A549 (cell line): Measurements from ENCODE around the gene KIAA0408. TPM values are rescaled to one million over a fixed set of nuclear protein-coding genes. Genes with fewer than 3 reads are reported as not detected.

Source experiments
- ATAC-seq, 2 experiments: fragments of 200-7000 bp in 1 of 2; fragments of >200 bp in 1 of 2; cut with Nextera tagmentation in 1 of 2; cut with Tn5 transposase in 1 of 2; 3 replicates each; pipeline versions ENCODE4 v1.8.0 to v1.9.1; 2018 to 2020; ENCODE audit warnings: mild to moderate bottlenecking in 1 of 2, moderate library complexity in 1 of 2
- CTCF ChIA-PET: fragments of 300-600 bp; sonication (Branson Sonifier 250); formaldehyde crosslinking; extraction: SDS; loops from one replicate; lab custom pipeline; 2021; ENCODE audit warnings: antibody characterized with exemption, inconsistent platforms; lab: Yijun Ruan, JAX
- POLR2A ChIA-PET: fragments of 350-600 bp; formaldehyde crosslinking; extraction: SDS; loops from one replicate; lab custom pipeline; 2021; ENCODE audit warnings: antibody characterized with exemption, inconsistent platforms; lab: Yijun Ruan, JAX
- DNase-seq, 2 experiments: peaks; one replicate each; pipeline versions ENCODE4 v3.0.0 to v3.0.0-alpha.2; 2011 to 2016; ENCODE audit warnings: low read depth in 1 of 2, low spot score in 1 of 2
- FAIRE-seq: peaks from 2 replicates; lab custom pipeline; 2011; peaks lifted over from hg19 to GRCh38; lab: Jason Lieb, UNC
- H3K27ac ChIP-seq, 2 experiments: fragments of >200 bp; sonication (Bioruptor Twin); formaldehyde crosslinking; 3 replicates each; pipeline ENCODE4 v1.5.1; 2016 to 2017
- H3K4me1 ChIP-seq: fragments of >200 bp; sonication (Bioruptor Twin); formaldehyde crosslinking; 3 replicates; pipeline ENCODE4 v1.6.1; 2016
- H3K4me2 ChIP-seq: fragments of >200 bp; sonication (Bioruptor Twin); formaldehyde crosslinking; 3 replicates; pipeline ENCODE4 v1.6.1; 2016
- H3K4me3 ChIP-seq: fragments of >200 bp; sonication (Bioruptor Twin); formaldehyde crosslinking; 3 replicates; pipeline ENCODE4 v1.5.1; 2016
- H3K9me3 ChIP-seq: fragments of >200 bp; sonication (Bioruptor Twin); formaldehyde crosslinking; 3 replicates; pipeline ENCODE4 v1.6.1; 2016
- CBX8 ChIP-seq: fragments of 200-600 bp; sonication (generic); IDR thresholded peaks from 2 replicates; pipeline ENCODE4 v1.6.1; 2016
- CHD4 ChIP-seq: fragments of 200-600 bp; sonication (generic); IDR thresholded peaks from 2 replicates; pipeline ENCODE4 v1.6.1; 2016; ENCODE audit warnings: antibody characterized with exemption, mild to moderate bottlenecking, borderline replicate concordance
- EHMT2 ChIP-seq: fragments of 200-600 bp; sonication (generic); IDR thresholded peaks from 2 replicates; pipeline ENCODE4 v1.6.1; 2016; ENCODE audit warnings: antibody characterized with exemption, low read depth, mild to moderate bottlenecking, moderate library complexity
- FOSL2 ChIP-seq, 2 experiments: fragments of 450-650 bp in 1 of 2; fragments of >200 bp in 1 of 2; sonication (Bioruptor Twin) in 1 of 2; formaldehyde crosslinking; IDR thresholded peaks; 2 replicates each; pipeline versions ENCODE4 v1.5.0 to v1.6.1; 2016 to 2020; ENCODE audit warnings: mild to moderate bottlenecking in 1 of 2, moderate library complexity in 1 of 2
- FOXS1 ChIP-seq: fragments of 250-450 bp; sonication (Bioruptor Pico); IDR thresholded peaks from 2 replicates; pipeline ENCODE4 v1.5.0; 2020; ENCODE audit warnings: mild to moderate bottlenecking, moderate library complexity
- GATA3 ChIP-seq: IDR thresholded peaks from 2 replicates; pipeline ENCODE4 v1.6.1; 2012; ENCODE audit warnings: borderline replicate concordance
- MAFK ChIP-seq: fragments of 450-650 bp; IDR thresholded peaks from 2 replicates; pipeline ENCODE4 v1.6.1; 2014; ENCODE audit not compliant: partially characterized antibody
- NR3C1 ChIP-seq: fragments of >200 bp; sonication (Bioruptor Twin); formaldehyde crosslinking; IDR thresholded peaks from 3 replicates; pipeline ENCODE4 v1.6.1; 2017
- PHF8 ChIP-seq: fragments of 200-600 bp; sonication (generic); IDR thresholded peaks from 2 replicates; pipeline ENCODE4 v1.6.1; 2016; ENCODE audit warnings: low read depth, mild to moderate bottlenecking, antibody characterized with exemption, moderate library complexity, borderline replicate concordance
- POLR2A ChIP-seq: IDR thresholded peaks from 2 replicates; pipeline ENCODE4 v1.6.1; 2012; ENCODE audit warnings: mild to moderate bottlenecking, low read length
- RCOR1 ChIP-seq: fragments of 150-350 bp; IDR thresholded peaks from 2 replicates; pipeline ENCODE4 v1.6.1; 2014; ENCODE audit warnings: antibody characterized with exemption, low read length, low read depth
- SMC3 ChIP-seq: fragments of >200 bp; sonication (Bioruptor Twin); formaldehyde crosslinking; IDR thresholded peaks from 3 replicates; pipeline ENCODE4 v1.6.1; 2018; ENCODE audit warnings: inconsistent platforms
- SREBF2 ChIP-seq: fragments of 450-650 bp; IDR thresholded peaks from 2 replicates; pipeline ENCODE4 v1.6.1; 2014; ENCODE audit warnings: mild to moderate bottlenecking, moderate library complexity
- USF2 ChIP-seq: fragments of 450-650 bp; IDR thresholded peaks from 2 replicates; pipeline ENCODE4 v1.6.1; 2014; ENCODE audit warnings: antibody characterized with exemption
- ZC3H11A ChIP-seq: fragments of 450-650 bp; IDR thresholded peaks from 2 replicates; pipeline ENCODE4 v1.6.1; 2014; ENCODE audit warnings: antibody characterized with exemption, mild to moderate bottlenecking
- ZFP36 ChIP-seq: fragments of 450-650 bp; IDR thresholded peaks from 2 replicates; pipeline ENCODE4 v1.6.1; 2014; ENCODE audit warnings: borderline replicate concordance; ENCODE audit not compliant: partially characterized antibody
- WGBS: methylation state at CpG from one replicate; pipeline ENCODE4 v1.1.6; 2017; ENCODE audit errors: missing lambda C conversion rate; 5-methylcytosine and 5-hydroxymethylcytosine counted together
- polyA plus RNA-seq, 4 experiments: library from polyadenylated mRNA; depleted of rRNA in 3 of 4; stranded (reverse); fragments of >200 nt; fragmentation: RNase III in 1 of 4; extraction: RNeasy Plus Mini Kit Qiagen cat#74134 plus additional on column Dnase treatment in 1 of 4; gene quantifications; 2 replicates in 3 of 4; 3 replicates in 1 of 4; pipeline ENCODE4 v1.2.3, GENCODE V29; 2011 to 2017
- TF ChIP-seq, protein P1 (sequence below): fragments of 250-450 bp; sonication (Bioruptor Pico); IDR thresholded peaks from 2 replicates; pipeline ENCODE4 v1.5.0; 2021; ENCODE audit warnings: mild to moderate bottlenecking, moderate library complexity, borderline replicate concordance
- TF ChIP-seq, protein P2 (sequence below): fragments of 200-600 bp; sonication (generic); IDR thresholded peaks from 2 replicates; pipeline ENCODE4 v1.6.1; 2016; ENCODE audit warnings: antibody characterized with exemption, mild to moderate bottlenecking, moderate library complexity

KIAA0408 gene
- polyA plus RNA-seq, 2 of the 4 experiments (the other 2 are of a cell fraction) = 2.7 to 11.8 TPM

DNA sequence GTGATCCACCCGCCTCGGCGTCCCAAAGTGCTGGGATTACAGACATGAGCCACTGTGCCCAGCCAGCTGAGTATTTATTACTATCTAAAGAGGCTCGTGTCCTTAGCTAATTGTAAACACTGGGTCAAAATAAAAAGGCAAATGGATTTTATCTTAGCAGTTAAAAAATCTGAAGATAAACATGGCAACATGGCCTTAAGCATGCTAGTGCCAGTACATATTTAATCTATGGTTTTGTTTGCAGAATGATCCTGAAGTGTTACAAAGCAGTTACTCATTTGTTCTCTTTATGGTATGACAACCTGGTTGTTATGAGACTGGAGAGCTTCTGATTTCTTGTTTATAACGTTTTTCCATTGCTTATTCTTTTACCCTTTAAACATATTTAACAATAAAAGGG, 3.9 kb upstream of the KIAA0408 start (continued):
- TF ChIP-seq EHMT2 (no peak), FOSL2 (IDR thresholded peaks at IDR 0.05) (no peak), FOSL2 (CRISPR knock-in tag; IDR thresholded peaks at IDR 0.05) (no peak), SREBF2 (no peak), POLR2A (no peak)
- TF ChIP-seq, all 56 proteins: peak for 0

GRCh38 chr6:127462376-127462775, 3.2 kb upstream of the KIAA0408 start:
- TF ChIP-seq MAFK (no peak), CHD4 (no peak), RCOR1 (no peak)
- TF ChIP-seq, protein P1, sequence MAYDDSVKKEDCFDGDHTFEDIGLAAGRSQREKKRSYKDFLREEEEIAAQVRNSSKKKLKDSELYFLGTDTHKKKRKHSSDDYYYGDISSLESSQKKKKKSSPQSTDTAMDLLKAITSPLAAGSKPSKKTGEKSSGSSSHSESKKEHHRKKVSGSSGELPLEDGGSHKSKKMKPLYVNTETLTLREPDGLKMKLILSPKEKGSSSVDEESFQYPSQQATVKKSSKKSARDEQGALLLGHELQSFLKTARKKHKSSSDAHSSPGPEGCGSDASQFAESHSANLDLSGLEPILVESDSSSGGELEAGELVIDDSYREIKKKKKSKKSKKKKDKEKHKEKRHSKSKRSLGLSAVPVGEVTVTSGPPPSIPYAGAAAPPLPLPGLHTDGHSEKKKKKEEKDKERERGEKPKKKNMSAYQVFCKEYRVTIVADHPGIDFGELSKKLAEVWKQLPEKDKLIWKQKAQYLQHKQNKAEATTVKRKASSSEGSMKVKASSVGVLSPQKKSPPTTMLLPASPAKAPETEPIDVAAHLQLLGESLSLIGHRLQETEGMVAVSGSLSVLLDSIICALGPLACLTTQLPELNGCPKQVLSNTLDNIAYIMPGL = no peak
- FAIRE-seq (no peak), DNase-seq (peak; percentile 3 to 17), ATAC-seq (peak; percentile 53 to 59; a peak in 3 of 6 replicates)
- no peak overlapping the region for H3K4me3 ChIP-seq
- no peaks in the 10 kb centered on the region for H3K9me3 ChIP-seq
- POLR2A ChIA-PET = no interaction called here
- no peak overlapping the region for H3K27ac ChIP-seq
- WGBS = 55% methylated on average over 2 of the region's 2 CpGs
- peaks cover 3% of the 10 kb centered on the region; the same call in 1 of the 3 replicates for H3K4me1 ChIP-seq
- CTCF ChIA-PET = interaction anchor here (1.1 to 3.2 kb wide), 3 partner anchors 22 to 157 kb away, joined by 4 to 49 read pairs (median 12); no protein-coding TSS in a partner anchor
- no peak overlapping the region for H3K4me2 ChIP-seq

DNA sequence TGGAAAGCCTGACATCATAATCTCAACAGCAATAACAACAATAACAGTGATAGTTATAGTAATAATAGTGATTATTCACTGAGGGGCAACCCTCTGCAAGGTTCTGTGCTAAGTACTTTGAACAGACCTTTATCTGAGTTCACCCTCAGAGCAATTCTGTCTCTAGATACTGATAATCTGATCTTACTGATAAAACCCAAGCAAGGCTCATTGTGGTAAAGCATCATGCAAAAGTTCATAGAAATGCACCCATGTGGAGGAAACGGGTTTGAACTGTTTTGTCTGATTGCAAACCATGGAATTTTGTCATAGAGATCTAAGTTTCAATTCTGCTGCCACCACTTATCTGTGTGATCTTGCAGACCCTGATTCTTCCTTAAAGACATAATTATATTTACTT, 1.3 kb upstream of the KIAA0408 start:
- FAIRE-seq (no peak), DNase-seq (no peak), ATAC-seq (no peak)
- CTCF ChIA-PET = interaction anchor here (1.2 to 2.5 kb wide), 3 partner anchors 9 to 79 kb away, joined by 3 to 5 read pairs (median 4); no protein-coding TSS in a partner anchor
- TF ChIP-seq, protein P2, sequence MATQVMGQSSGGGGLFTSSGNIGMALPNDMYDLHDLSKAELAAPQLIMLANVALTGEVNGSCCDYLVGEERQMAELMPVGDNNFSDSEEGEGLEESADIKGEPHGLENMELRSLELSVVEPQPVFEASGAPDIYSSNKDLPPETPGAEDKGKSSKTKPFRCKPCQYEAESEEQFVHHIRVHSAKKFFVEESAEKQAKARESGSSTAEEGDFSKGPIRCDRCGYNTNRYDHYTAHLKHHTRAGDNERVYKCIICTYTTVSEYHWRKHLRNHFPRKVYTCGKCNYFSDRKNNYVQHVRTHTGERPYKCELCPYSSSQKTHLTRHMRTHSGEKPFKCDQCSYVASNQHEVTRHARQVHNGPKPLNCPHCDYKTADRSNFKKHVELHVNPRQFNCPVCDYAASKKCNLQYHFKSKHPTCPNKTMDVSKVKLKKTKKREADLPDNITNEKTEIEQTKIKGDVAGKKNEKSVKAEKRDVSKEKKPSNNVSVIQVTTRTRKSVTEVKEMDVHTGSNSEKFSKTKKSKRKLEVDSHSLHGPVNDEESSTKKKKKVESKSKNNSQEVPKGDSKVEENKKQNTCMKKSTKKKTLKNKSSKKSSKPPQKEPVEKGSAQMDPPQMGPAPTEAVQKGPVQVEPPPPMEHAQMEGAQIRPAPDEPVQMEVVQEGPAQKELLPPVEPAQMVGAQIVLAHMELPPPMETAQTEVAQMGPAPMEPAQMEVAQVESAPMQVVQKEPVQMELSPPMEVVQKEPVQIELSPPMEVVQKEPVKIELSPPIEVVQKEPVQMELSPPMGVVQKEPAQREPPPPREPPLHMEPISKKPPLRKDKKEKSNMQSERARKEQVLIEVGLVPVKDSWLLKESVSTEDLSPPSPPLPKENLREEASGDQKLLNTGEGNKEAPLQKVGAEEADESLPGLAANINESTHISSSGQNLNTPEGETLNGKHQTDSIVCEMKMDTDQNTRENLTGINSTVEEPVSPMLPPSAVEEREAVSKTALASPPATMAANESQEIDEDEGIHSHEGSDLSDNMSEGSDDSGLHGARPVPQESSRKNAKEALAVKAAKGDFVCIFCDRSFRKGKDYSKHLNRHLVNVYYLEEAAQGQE = no peak
- H3K4me3 ChIP-seq = no peak overlapping the region
- POLR2A ChIA-PET = no interaction called here
- H3K4me2 ChIP-seq = no peak overlapping the region
- 86% methylated on average over 1 of the region's 1 CpG for WGBS
- H3K4me1 ChIP-seq = peaks cover 5% of the 10 kb centered on the region; the same call in 1 of the 3 replicates
- H3K27ac ChIP-seq = no peak overlapping the region
- H3K9me3 ChIP-seq = no peaks in the 10 kb centered on the region

- no peak for DNase-seq
- Histone ChIP-seq H3K27ac (no peak overlapping the region), H3K9me3 (no peaks in the 10 kb centered on the region), H3K4me2 (no peak overlapping the region), H3K4me1 (peaks cover 5% of the 10 kb centered on the region; the same call in 1 of the 3 replicates), H3K4me3 (no peak overlapping the region)
- FAIRE-seq = no peak
- POLR2A ChIA-PET = interaction anchor here (0.6 kb wide), 1 partner anchor 299 kb away, joined by 4 read pairs; no protein-coding TSS in a partner anchor
- ATAC-seq = no peak
- TF ChIP-seq ZFP36 = no peak
- no peak for TF ChIP-seq CHD4
- TF ChIP-seq GATA3 = no peak
- no peak for TF ChIP-seq SMC3
- TF ChIP-seq CBX8 = no peak
- no peak for TF ChIP-seq ZC3H11A
- no peak for TF ChIP-seq NR3C1
- TF ChIP-seq PHF8 = no peak
- TF ChIP-seq, protein P2 = no peak
- no peak for TF ChIP-seq FOXS1
- TF ChIP-seq USF2 = no peak
- CTCF ChIA-PET = interaction anchor here (1.2 to 2.5 kb wide), 2 partner anchors 9 to 58 kb away, joined by 5 to 6 read pairs; no protein-coding TSS in a partner anchor
- WGBS = 80% methylated on average over 4 of the region's 4 CpGs
Measured at GRCh38 chr6:127458817-127459216, 372 bp downstream of the KIAA0408 start.
